8988T (cell line): ENCODE results near the gene AGBL4.
"Not testable (repeated sequence)": the region's sequence is repeated elsewhere in the genome, so short reads cannot be mapped to it uniquely, and the experiment has no call there.

Source experiments
- DNase-seq: peaks from one replicate; pipeline ENCODE4 v3.0.0; 2011

The AGBL4 gene

GRCh38 chr1:48563021-48563420 lies 1460.7 kb downstream of the AGBL4 start:
- no peak for DNase-seq

- DNase-seq, result no peak
Observed at GRCh38 chr1:48561444-48561843, 1462.3 kb downstream of the AGBL4 start.

GRCh38 chr1:48560577-48560976 lies 1463.2 kb downstream of the AGBL4 start:
- DNase-seq, result no peak

- no peak for DNase-seq
Observed at GRCh38 chr1:48560116-48560515, 1463.6 kb downstream of the AGBL4 start.

- no peak for DNase-seq
Observed at GRCh38 chr1:48558366-48558765, 1465.4 kb downstream of the AGBL4 start.

GRCh38 chr1:48556186-48556850 lies 1467.4 kb downstream of the AGBL4 start:
- DNase-seq, result no peak

- DNase-seq, result no peak
Observed at GRCh38 chr1:48555271-48555670, 1468.5 kb downstream of the AGBL4 start.

- DNase-seq, result no peak
Observed at GRCh38 chr1:48552903-48553606, 1470.7 kb downstream of the AGBL4 start.

- no peak for DNase-seq
Observed at GRCh38 chr1:48552420-48552819, 1471.3 kb downstream of the AGBL4 start.

GRCh38 chr1:48548985-48549384 lies 1474.8 kb downstream of the AGBL4 start:
- no peak for DNase-seq

GRCh38 chr1:48547561-48548220 lies 1476.1 kb downstream of the AGBL4 start:
- DNase-seq, result no peak

GRCh38 chr1:48543854-48544253 lies 1479.9 kb downstream of the AGBL4 start:
- DNase-seq, result no peak

- DNase-seq, result no peak
Observed at GRCh38 chr1:48540587-48540986, 1483.2 kb downstream of the AGBL4 start.

GRCh38 chr1:48536477-48536876 lies 1487.3 kb downstream of the AGBL4 start:
- DNase-seq, result no peak

- DNase-seq, result no peak
Observed at GRCh38 chr1:48532976-48533375, 1490.8 kb downstream of the AGBL4 start.

GRCh38 chr1:48530727-48531351 lies 1492.9 kb downstream of the AGBL4 start:
- no peak for DNase-seq

GRCh38 chr1:48527051-48527450 lies 1496.7 kb downstream of the AGBL4 start:
- DNase-seq, result no peak

- DNase-seq, result peak; percentile 7
Observed at GRCh38 chr1:48526008-48526710, 1497.6 kb downstream of the AGBL4 start.

- DNase-seq, result no peak
Observed at GRCh38 chr1:48524892-48525467, 1498.8 kb downstream of the AGBL4 start.

- no peak for DNase-seq
Observed at GRCh38 chr1:48523558-48523957, 1500.2 kb downstream of the AGBL4 start.

GRCh38 chr1:48519896-48520295 lies 1503.9 kb downstream of the AGBL4 start:
- DNase-seq, result not testable (repeated sequence)

GRCh38 chr1:48506870-48507269 lies 1516.9 kb downstream of the AGBL4 start:
- no peak for DNase-seq
